NCI-H345 treated with DMSO at 0.1 percent for 48 hours (cell line): ENCODE results near the gene PDZD2.
"Not testable (repeated sequence)": the region's sequence is repeated elsewhere in the genome, so short reads cannot be mapped to it uniquely, and the experiment has no call there.

ENCODE experiments used
- DNase-seq: peaks from one replicate; lab custom pipeline; 2025; ENCODE audit not compliant: unreplicated experiment; lab: John Stamatoyannopoulos, UW

Gene PDZD2

GRCh38 chr5:31688515-31689092 is 49.7 kb downstream of the PDZD2 start:
- no peak for DNase-seq

- DNase-seq: not testable (repeated sequence)
These were observed 52.5 kb downstream of the PDZD2 start for GRCh38 chr5:31691408-31691807.

GRCh38 chr5:31692561-31693221 is 53.8 kb downstream of the PDZD2 start:
- DNase-seq: no peak

- no peak for DNase-seq
These were observed 59.7 kb downstream of the PDZD2 start for GRCh38 chr5:31698673-31699072.

- DNase-seq: no peak
These were observed 62.8 kb downstream of the PDZD2 start for GRCh38 chr5:31701642-31702299.

- DNase-seq: no peak
These were observed 63.8 kb downstream of the PDZD2 start for GRCh38 chr5:31702712-31703111.

- no peak for DNase-seq
These were observed 64.8 kb downstream of the PDZD2 start for GRCh38 chr5:31703757-31704156.

- DNase-seq: no peak
These were observed 67.3 kb downstream of the PDZD2 start for GRCh38 chr5:31706186-31706585.

GRCh38 chr5:31707329-31707728 is 68.4 kb downstream of the PDZD2 start:
- DNase-seq: no peak

- no peak for DNase-seq
These were observed 69.2 kb downstream of the PDZD2 start for GRCh38 chr5:31708089-31708488.

GRCh38 chr5:31711363-31711762 is 72.4 kb downstream of the PDZD2 start:
- DNase-seq: no peak

- no peak for DNase-seq
These were observed 73.1 kb downstream of the PDZD2 start for GRCh38 chr5:31711935-31712592.

- DNase-seq: no peak
These were observed 78.6 kb downstream of the PDZD2 start for GRCh38 chr5:31717561-31717960.

- no peak for DNase-seq
These were observed 81.1 kb downstream of the PDZD2 start for GRCh38 chr5:31720004-31720403.

GRCh38 chr5:31720811-31721345 is 81.9 kb downstream of the PDZD2 start:
- no peak for DNase-seq

- DNase-seq: no peak
These were observed 83.2 kb downstream of the PDZD2 start for GRCh38 chr5:31722111-31722510.

GRCh38 chr5:31725996-31726395 is 87.1 kb downstream of the PDZD2 start:
- no peak for DNase-seq

- DNase-seq: no peak
These were observed 88.0 kb downstream of the PDZD2 start for GRCh38 chr5:31726952-31727351.

- no peak for DNase-seq
These were observed 89.1 kb downstream of the PDZD2 start for GRCh38 chr5:31728039-31728438.

GRCh38 chr5:31728806-31729205 is 89.9 kb downstream of the PDZD2 start:
- not testable (repeated sequence) for DNase-seq

GRCh38 chr5:31730139-31730538 is 91.2 kb downstream of the PDZD2 start:
- DNase-seq: no peak

GRCh38 chr5:31731016-31731415 is 92.1 kb downstream of the PDZD2 start:
- DNase-seq: no peak
